Amygdala (tissue), 56 donors: ENCODE results near the gene PDE6C.

Source experiments
- DNase-seq, 56 donors: peaks; one replicate each; lab custom pipeline; 2025; lab: John Stamatoyannopoulos, UW

Gene PDE6C

DNA sequence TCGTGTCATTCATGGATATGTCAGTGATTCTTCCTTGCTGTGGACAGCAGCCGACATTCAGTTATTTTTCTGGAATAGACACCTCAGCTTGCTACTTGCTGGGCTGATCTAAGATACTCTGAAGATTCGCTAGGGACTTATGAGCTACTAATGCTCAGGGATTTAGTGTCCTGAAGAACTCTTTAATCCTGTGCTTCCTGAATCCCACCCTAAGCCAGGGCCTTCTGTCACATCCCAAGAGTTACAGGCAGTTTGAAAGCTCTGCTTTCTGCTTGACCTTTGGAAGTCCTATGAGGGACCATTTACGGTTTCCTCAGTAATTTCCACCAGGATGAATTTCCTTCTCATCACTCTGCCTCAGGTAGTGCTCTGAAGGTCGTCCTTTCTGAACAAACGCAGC is at the start of gene PDE6C:
TSS of gene PDE6C (plus strand) at position 227 of the 400 bp plus-strand sequence. CDS start 189 bp downstream, outside the sequence.
- DNase-seq: no peak

GRCh38 chr10:93565446-93565845 is 46.9 kb upstream of the PDE6C start:
- DNase-seq: no peak

DNA sequence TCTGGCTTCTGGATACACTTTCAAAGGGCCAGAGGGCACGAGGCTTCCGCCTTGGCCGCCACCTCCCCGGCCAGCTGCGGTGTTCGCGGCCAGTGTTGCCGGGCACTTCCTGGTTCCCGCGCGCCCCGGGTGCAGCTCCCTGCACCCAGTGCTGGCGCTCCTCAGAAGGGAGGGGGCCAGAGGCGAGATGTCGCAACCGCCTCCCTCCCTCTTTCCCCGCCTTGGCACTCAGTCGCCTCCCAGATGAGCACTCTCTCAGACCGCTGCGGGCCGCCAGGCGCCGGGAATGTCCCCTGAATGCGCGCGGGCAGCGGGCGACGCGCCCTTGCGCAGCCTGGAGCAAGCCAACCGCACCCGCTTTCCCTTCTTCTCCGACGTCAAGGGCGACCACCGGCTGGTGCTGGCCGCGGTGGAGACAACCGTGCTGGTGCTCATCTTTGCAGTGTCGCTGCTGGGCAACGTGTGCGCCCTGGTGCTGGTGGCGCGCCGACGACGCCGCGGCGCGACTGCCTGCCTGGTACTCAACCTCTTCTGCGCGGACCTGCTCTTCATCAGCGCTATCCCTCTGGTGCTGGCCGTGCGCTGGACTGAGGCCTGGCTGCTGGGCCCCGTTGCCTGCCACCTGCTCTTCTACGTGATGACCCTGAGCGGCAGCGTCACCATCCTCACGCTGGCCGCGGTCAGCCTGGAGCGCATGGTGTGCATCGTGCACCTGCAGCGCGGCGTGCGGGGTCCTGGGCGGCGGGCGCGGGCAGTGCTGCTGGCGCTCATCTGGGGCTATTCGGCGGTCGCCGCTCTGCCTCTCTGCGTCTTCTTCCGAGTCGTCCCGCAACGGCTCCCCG is 45.7 kb upstream of the PDE6C start, which contains the start of gene FFAR4:
TSS of gene FFAR4 (plus strand) at position 231 of the 842 bp plus-strand sequence. CDS start at position 287, 56 bp downstream.
- peak in 18 of 56 donors; percentile 6 to 61 (median 20) for DNase-seq

DNA sequence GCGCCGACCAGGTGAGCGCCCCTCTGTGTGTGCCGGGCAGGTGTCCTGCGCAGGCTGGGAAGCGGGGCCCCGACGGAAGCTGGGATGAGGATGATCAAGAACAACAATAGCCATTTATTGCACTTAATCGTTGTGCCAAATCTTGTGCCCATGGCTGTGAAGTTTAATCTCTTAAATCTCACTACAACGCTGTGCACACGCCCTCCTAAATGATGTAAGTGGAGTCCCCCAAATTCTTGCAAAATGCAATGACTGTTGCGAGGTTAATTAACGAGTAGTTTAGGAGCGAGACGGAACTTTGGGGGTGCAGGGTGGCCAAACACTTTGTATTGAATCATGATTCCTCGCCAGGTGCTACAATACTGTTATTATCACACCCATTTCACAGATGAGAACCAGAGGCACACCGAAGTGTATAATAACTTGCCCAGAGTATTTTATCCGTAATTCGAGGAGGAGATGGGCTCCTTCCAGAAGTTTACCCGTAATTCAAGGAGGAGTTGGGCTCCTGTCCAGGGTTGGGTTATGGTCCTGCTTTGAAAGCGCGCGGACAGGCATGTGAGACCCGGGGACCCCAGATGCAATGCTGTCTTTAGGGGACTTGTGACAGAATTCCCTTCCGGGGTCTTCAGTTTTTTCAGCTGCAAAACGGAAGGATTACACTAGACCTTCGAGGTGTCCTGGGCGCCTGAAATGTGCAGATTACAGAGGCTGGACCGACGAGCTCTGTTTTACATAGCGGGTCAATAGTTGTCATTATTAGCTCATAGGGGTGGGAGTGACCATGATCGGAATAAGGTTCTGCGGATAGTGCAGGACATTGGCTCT is 44.8 kb upstream of the PDE6C start:
- DNase-seq: no peak

- DNase-seq: peak in 1 of 56 donors; percentile 11
These were observed 44.3 kb upstream of the PDE6C start for GRCh38 chr10:93568105-93568390.

DNA sequence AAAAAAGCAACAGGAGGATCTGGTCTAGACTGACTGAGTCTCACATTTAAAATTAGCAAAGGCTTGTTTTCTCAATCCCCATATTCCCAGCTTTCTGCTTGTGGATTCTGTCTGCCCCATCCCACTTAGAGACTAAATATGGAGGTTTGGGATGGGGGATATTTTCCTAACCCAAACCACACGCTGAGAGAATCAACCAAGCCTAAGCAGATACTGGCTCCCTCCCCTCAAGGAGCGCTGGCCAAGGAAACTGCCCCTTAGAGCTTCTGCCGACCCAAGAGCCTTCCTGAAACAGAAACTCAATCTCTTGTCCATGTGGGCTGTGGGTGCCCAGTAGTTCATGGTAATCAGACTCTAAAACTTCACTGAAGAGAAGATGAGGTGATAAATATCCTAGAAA is 42.0 kb upstream of the PDE6C start:
- no peak for DNase-seq

DNA sequence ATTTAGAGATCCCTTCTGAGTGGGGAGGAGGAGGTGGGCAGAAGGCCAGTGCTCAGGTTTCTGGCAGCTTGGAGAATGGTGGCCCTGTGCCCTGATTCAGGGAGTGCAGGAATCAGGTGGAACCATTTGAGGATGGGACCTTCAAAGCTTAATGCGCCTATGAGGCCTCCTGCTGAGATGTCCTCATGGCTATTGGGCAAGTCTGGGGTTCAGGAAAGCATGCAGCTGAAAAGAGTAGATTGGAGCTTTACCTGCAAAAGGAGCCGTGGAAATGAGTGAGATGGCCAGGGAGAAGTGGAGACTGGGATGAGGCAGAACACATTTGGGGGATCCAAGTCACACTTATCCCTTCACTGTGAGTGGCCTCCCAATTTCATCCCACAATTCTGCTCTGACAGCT is 39.7 kb upstream of the PDE6C start:
- DNase-seq: no peak

GRCh38 chr10:93573051-93573909 is 39.1 kb upstream of the PDE6C start:
- peak in 19 of 56 donors; percentile 4 to 41 (median 12) for DNase-seq

DNA sequence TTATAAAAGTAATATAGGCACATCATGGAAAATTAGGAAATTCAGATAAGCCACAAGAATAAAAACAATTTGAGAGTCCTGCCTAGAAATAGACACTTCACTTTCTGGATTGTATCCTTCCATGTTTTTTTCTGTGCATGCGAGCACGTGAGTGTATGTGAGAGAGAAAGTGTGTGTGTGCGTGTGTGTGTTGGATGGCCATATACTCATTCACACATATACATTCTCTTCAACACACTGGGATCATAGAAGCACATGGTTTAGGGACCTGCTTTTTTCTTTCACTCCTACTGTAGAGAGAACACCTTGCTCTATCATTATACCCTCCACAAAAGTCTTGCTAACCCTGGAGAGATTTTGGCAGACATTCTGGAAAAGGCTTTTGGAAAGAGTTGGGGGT is 38.4 kb upstream of the PDE6C start:
- no peak for DNase-seq

DNA sequence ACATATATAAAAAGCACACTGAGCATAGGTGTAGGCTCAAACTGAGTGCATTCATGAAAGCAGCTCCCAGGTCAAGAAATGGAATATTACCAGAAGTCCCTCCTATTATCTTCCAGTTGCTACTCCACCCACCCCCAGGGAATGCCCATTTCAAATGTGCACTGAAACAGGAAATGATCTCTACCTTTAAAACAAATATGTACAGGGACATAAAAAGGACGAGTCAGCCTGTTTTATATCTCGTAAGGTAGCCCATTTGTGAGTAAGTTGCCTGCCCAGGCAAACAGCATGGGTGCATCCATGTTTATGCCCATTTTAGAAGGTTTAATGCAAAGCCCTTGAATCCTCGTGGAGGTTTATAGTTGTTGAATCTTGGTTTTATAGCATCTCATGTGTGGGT is 35.4 kb upstream of the PDE6C start:
- no peak for DNase-seq

DNA sequence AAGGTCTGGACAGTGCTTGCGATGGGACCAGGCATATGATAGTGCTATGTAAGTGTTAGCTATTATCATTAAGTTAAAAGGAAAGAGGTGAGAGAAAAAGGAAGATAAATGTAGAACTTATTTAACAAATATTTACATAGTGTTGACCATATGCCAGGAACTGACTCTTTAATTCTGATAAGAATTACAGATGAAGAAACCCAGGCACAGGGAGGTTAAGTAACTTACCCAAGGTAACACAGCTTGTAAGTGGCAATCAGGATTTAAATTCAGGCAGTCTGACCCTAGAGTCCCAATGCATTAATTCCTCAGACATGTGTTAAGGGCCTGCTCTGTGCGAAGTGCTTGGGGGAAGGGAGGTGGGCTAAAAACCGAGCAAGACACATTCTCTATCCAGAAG is 34.8 kb upstream of the PDE6C start:
- DNase-seq: no peak

DNA sequence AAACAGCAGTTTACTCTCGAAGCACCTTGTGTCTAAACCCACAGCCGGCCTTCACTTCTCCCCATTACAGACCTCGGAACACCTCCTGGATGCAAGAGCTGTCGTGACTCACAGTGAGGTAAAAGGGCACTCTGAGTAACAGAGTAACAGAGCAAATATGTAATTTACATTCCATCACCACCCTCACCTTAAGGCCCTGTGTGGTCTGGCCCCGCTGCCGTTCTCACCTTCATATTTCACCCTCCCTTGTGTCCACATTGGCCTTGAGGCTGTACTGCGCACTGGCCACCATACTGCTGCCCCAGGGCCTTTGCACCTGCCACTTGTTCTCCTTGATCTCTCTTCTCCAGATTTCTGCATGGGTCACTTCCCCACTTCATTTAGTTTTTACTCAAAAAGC is 33.2 kb upstream of the PDE6C start:
- no peak for DNase-seq

- DNase-seq: no peak
These were observed 32.2 kb upstream of the PDE6C start for GRCh38 chr10:93579985-93580711.

DNA sequence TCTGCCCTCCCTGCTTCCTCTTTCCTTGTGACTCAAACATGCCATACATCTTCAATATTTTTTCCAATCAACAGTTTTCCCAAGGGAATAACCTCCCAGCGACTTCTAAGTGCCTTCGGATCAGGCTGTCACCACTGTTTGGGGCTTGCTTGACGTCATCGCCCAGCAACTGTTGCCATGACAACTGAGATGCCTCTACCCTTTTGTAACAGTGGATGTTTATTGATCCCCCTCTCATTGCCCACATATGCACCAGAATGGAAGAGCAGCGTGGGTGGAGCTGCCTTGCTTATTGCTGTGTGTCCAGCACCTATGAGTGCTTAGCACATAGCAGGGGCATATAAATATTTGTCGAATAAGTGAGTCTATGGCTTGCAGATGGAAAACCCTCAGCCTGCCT is 31.5 kb upstream of the PDE6C start:
- DNase-seq: peak in 25 of 56 donors; percentile 7 to 72 (median 37)

- no peak for DNase-seq
These were observed 27.9 kb upstream of the PDE6C start for GRCh38 chr10:93584445-93584844.

GRCh38 chr10:93589648-93590562 is 22.4 kb upstream of the PDE6C start:
- no peak for DNase-seq

- DNase-seq: no peak
These were observed 21.7 kb upstream of the PDE6C start for GRCh38 chr10:93590638-93591037.

GRCh38 chr10:93591065-93591808 is 21.1 kb upstream of the PDE6C start:
- DNase-seq: no peak
